SH-SY5Y (cell line): ENCODE data around the gene ITGB2.

Experiments
- GATA2 ChIP-seq: IDR thresholded peaks from 2 replicates; pipeline ENCODE4 v1.6.1; 2011; ENCODE audit warnings: mild to moderate bottlenecking, low read depth, low read length
- GATA3 ChIP-seq: IDR thresholded peaks from 2 replicates; pipeline ENCODE4 v1.6.1; 2011; ENCODE audit warnings: low read depth, mild to moderate bottlenecking, low read length, moderate library complexity

DNA sequence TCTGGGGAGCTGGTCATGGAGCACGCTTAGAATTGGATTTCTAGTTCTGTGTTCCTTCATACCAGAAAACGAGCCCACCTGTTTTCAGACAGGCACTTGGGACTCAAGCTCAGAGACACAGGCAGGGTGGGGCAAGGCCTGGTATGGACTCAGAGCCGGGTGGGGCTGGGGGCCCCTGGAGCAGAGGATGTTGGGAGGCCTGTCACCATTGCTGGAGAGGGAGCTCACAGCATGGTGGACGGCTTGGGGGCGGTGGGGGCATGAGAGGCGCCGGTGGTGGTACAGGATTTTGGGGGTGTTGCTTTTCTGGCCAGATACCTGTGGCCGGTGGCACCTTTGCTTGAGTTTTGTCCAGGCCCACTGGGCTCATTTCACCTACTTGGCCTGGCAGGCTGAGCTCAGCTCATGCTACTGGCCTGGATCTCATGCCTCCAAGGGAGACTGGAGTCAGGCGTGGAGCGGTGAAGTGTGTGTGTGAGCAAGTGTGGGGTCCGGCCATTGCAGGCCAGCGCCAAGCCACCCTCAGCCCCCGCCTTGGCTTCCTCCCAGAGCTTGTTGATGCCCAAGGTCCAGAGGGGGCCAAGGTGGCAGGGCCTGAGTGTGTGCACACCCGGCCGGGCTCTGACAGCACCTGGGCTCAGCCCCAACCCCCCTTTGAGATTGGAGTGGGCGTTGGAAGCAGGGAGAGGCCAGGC lies 27.9 kb upstream of the ITGB2 start:
- TF ChIP-seq GATA2 (no peak), GATA3 (no peak)
